Endothelial cell of umbilical vein (primary cell): Measurements from ENCODE around the gene PLEKHS1. TPM values are rescaled to one million over a fixed set of nuclear protein-coding genes. Genes with fewer than 3 reads are reported as not detected.

Experiments used
- BruUV-seq: library from RNA; stranded (reverse); fragments of 400-500 nt; replicated peaks from 2 replicates; lab custom pipeline; 2021; lab: Mats Ljungman, UMichigan
- CTCF ChIA-PET: fragments of 300-600, 350-600 bp; sonication (Branson Sonifier 250); formaldehyde crosslinking; loops from one replicate; lab custom pipeline; 2021; ENCODE audit warnings: antibody characterized with exemption, inconsistent platforms; lab: Charles Lee
- POLR2A ChIA-PET: fragments of 300-600, 350-600 bp; sonication (Branson Sonifier 250); formaldehyde crosslinking; loops from one replicate; lab custom pipeline; 2021; ENCODE audit warnings: antibody characterized with exemption, inconsistent platforms; lab: Charles Lee
- DNase-seq: peaks from one replicate; pipeline ENCODE4 v3.0.0-alpha.2; 2011; ENCODE audit warnings: low read depth, low spot score
- FAIRE-seq: peaks from 2 replicates; lab custom pipeline; 2011; peaks lifted over from hg19 to GRCh38; lab: Jason Lieb, UNC
- H2AFZ ChIP-seq: 2 replicates; pipeline ENCODE4 v1.6.0; 2012; ENCODE audit warnings: low read depth, low read length, control low read depth, inconsistent platforms
- H3K27ac ChIP-seq: 2 replicates; pipeline ENCODE4 v1.5.1; 2011; ENCODE audit warnings: low read depth, mild to moderate bottlenecking, control low read depth, low read length, moderate library complexity; ENCODE audit not compliant: insufficient read depth
- H3K27me3 ChIP-seq, 2 experiments: 2 replicates each; pipeline versions ENCODE4 v1.6.0 to v1.6.1; 2011; ENCODE audit warnings: low read length in 2 of 2, mixed read lengths in 1 of 2; ENCODE audit not compliant: control insufficient read depth in 2 of 2, insufficient read depth in 2 of 2
- H3K36me3 ChIP-seq, 2 experiments: 2 replicates in 1 of 2; 3 replicates in 1 of 2; pipeline ENCODE4 v1.5.1; 2011; ENCODE audit warnings: low read length in 2 of 2, mild to moderate bottlenecking in 1 of 2, moderate library complexity in 1 of 2; ENCODE audit not compliant: control insufficient read depth in 2 of 2, insufficient read depth in 2 of 2; ENCODE audit errors: extremely low read depth in 1 of 2
- H3K4me1 ChIP-seq: 3 replicates; pipeline ENCODE4 v1.5.1; 2011; ENCODE audit warnings: mild to moderate bottlenecking, low read length; ENCODE audit not compliant: control insufficient read depth, insufficient read depth; ENCODE audit errors: extremely low read depth
- H3K4me2 ChIP-seq: 2 replicates; pipeline ENCODE4 v1.6.1; 2011; ENCODE audit warnings: low read length, control low read depth, mixed read lengths; ENCODE audit not compliant: insufficient read depth
- H3K4me3 ChIP-seq, 3 experiments: fragments of 200-600 bp in 1 of 3; sonication (generic), shearing (Covaris generic) in 1 of 3; replicated peaks in 1 of 3; 2 replicates each; pipeline ENCODE4 v1.5.1; 2011 to 2016; ENCODE audit warnings: control low read depth in 3 of 3, low read length in 3 of 3, mild to moderate bottlenecking in 2 of 3, inconsistent platforms in 1 of 3, low read depth in 1 of 3, moderate library complexity in 1 of 3; ENCODE audit not compliant: insufficient read depth in 1 of 3
- H3K79me2 ChIP-seq: 2 replicates; pipeline ENCODE4 v1.6.0; 2012; ENCODE audit warnings: low read length, inconsistent platforms; ENCODE audit not compliant: control insufficient read depth, insufficient read depth
- H3K9ac ChIP-seq: replicated peaks from 2 replicates; pipeline ENCODE3; 2011; ENCODE audit warnings: low read length, control low read depth; ENCODE audit not compliant: insufficient read depth; ENCODE audit errors: extremely low read depth
- H3K9me1 ChIP-seq: replicated peaks from 3 replicates; pipeline ENCODE4 v1.6.0; 2011; ENCODE audit warnings: mild to moderate bottlenecking, low read length; ENCODE audit not compliant: control insufficient read depth, insufficient read depth; ENCODE audit errors: extremely low read depth
- H3K9me3 ChIP-seq: replicated peaks from 2 replicates; pipeline ENCODE4 v1.5.1; 2012; ENCODE audit warnings: low read length, inconsistent platforms; ENCODE audit not compliant: control insufficient read depth, insufficient read depth
- H4K20me1 ChIP-seq: replicated peaks from 2 replicates; pipeline ENCODE3; 2011; ENCODE audit warnings: mild to moderate bottlenecking, low read length; ENCODE audit not compliant: control insufficient read depth, insufficient read depth; ENCODE audit errors: extremely low read depth
- EZH2 ChIP-seq: IDR thresholded peaks from 2 replicates; pipeline ENCODE4 v1.6.1; 2012; ENCODE audit warnings: borderline replicate concordance, low read depth, mild to moderate bottlenecking, moderate library complexity, low read length, inconsistent platforms; ENCODE audit not compliant: severe bottlenecking
- FOS ChIP-seq: IDR thresholded peaks from 2 replicates; pipeline ENCODE4 v1.6.1; 2011; ENCODE audit warnings: mild to moderate bottlenecking, low read length, moderate library complexity, borderline replicate concordance; ENCODE audit not compliant: insufficient read depth
- GATA2 ChIP-seq: IDR thresholded peaks from 2 replicates; pipeline ENCODE4 v1.7.0; 2011; ENCODE audit warnings: low read depth, mild to moderate bottlenecking, moderate library complexity, mixed read lengths, low read length; ENCODE audit not compliant: insufficient read length, insufficient read depth
- JUN ChIP-seq: IDR thresholded peaks from 2 replicates; pipeline ENCODE4 v1.6.1; 2011; ENCODE audit warnings: borderline replicate concordance, low read depth; ENCODE audit not compliant: insufficient read length, insufficient read depth
- MYC ChIP-seq: IDR thresholded peaks from one replicate; pipeline ENCODE4 v1.6.1; 2011; ENCODE audit warnings: mild to moderate bottlenecking, low read depth, low read length
- POLR2A ChIP-seq: IDR thresholded peaks from 2 replicates; pipeline ENCODE4 v1.6.1; 2012; ENCODE audit warnings: low read depth, mild to moderate bottlenecking, control low read depth, low read length
- POLR2AphosphoS5 ChIP-seq: IDR thresholded peaks from 2 replicates; pipeline ENCODE4 v1.6.1; 2012; ENCODE audit warnings: low read depth, mild to moderate bottlenecking, control low read depth, low read length, moderate library complexity; ENCODE audit not compliant: insufficient read depth
- dilution Hi-C: fragments of 300-500 bp; cut with MboI; formaldehyde crosslinking; loops from one replicate; pipeline ENCODE4 v1.15.0; 2019; ENCODE audit warnings: low sequenced_read_pairs; ENCODE audit not compliant: extremely low pct_ligation_motif_present
- intact Hi-C: fragments of 100-400 bp; cut with micrococcal nuclease; formaldehyde crosslinking; loops from one replicate; pipeline ENCODE4 v1.10.0; 2022
- polyA plus RNA-seq, 4 experiments: library from polyadenylated mRNA; depleted of rRNA in 3 of 4; stranded (reverse) in 3 of 4; unstranded in 1 of 4; fragments of >200 nt; gene quantifications; 2 replicates each; pipeline versions ENCODE4 v1.2.1 to v1.2.3, GENCODE V29; 2011 to 2012; ENCODE audit warnings: missing spikeins in 1 of 4
- total RNA-seq: library from RNA; stranded (reverse); gene quantifications from 2 replicates; pipeline ENCODE4 v1.2.3, GENCODE V29; 2021
- TF ChIP-seq, protein P1 (sequence below), 2 donors: IDR thresholded peaks; 1 replicate in 1 of 2; 2 replicates in 1 of 2; pipeline ENCODE4 v1.5.1; 2011; ENCODE audit warnings: low read length in 2 of 2, mild to moderate bottlenecking in 2 of 2, moderate library complexity in 2 of 2, control low read depth in 1 of 2, inconsistent platforms in 1 of 2, low read depth in 1 of 2; ENCODE audit not compliant: insufficient read depth in 1 of 2; ENCODE audit errors: extremely low read depth in 1 of 2

PLEKHS1 gene
- total and polyA plus RNA-seq, 2 donors (not counting 3 experiments of a cell fraction or from before 2014, with no cell fraction given) = not detected

DNA sequence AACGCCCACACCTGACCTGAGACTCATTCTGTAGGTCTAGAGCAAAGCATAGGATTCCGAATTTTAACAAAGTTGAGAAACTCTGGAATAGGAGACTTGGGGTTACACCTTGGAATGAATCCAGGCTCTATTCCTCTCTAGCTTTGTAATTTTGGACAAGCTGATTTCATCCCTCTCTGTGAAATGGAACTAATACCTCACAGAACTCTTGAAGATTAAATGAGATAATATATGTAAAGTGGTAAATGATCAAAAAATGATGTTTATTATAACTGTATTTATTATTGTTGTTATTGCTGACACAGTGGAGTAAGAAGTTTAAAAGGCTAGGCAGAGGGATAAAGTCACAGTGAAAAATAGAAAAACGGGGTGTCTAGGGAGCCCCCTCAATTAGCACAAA lies 39.5 kb upstream of the PLEKHS1 start:
- DNase-seq = no peak
- no peak for FAIRE-seq
- CTCF ChIA-PET = no interaction called here
- Histone ChIP-seq H3K27me3 (no peaks in the 10 kb centered on the region), H3K4me2 (no peak overlapping the region), H3K4me1 (peaks cover 16% of the 10 kb centered on the region), H3K4me3 (no peak overlapping the region), H3K9me1 (no peaks in the 10 kb centered on the region), H3K9me3 (no peaks in the 10 kb centered on the region), H3K9ac (no peak overlapping the region), H3K36me3 (peaks cover 2 to 3% of the 10 kb centered on the region in 2 experiments), H3K79me2 (no peaks in the 10 kb centered on the region), H4K20me1 (no peaks in the 10 kb centered on the region), H2AFZ (no peak overlapping the region), H3K27ac (no peak overlapping the region)
- BruUV-seq = no TSS peak
- POLR2A ChIA-PET = no interaction called here
- intact Hi-C loops = no loop called here
- no peak for TF ChIP-seq POLR2AphosphoS5
- TF ChIP-seq FOS = no peak
- TF ChIP-seq POLR2A = no peak
- TF ChIP-seq JUN = no peak
- no peak for TF ChIP-seq MYC
- TF ChIP-seq, protein P1, sequence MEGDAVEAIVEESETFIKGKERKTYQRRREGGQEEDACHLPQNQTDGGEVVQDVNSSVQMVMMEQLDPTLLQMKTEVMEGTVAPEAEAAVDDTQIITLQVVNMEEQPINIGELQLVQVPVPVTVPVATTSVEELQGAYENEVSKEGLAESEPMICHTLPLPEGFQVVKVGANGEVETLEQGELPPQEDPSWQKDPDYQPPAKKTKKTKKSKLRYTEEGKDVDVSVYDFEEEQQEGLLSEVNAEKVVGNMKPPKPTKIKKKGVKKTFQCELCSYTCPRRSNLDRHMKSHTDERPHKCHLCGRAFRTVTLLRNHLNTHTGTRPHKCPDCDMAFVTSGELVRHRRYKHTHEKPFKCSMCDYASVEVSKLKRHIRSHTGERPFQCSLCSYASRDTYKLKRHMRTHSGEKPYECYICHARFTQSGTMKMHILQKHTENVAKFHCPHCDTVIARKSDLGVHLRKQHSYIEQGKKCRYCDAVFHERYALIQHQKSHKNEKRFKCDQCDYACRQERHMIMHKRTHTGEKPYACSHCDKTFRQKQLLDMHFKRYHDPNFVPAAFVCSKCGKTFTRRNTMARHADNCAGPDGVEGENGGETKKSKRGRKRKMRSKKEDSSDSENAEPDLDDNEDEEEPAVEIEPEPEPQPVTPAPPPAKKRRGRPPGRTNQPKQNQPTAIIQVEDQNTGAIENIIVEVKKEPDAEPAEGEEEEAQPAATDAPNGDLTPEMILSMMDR (IDR thresholded peaks at IDR 0.05; ENCODE audit: extremely low read depth in 1 of 2, insufficient read depth in 1 of 2, low read depth in 1 of 2, low read length in 2 of 2) = no peak
- no peak for TF ChIP-seq GATA2
- no peak for TF ChIP-seq EZH2
- dilution Hi-C loops = no loop called here
